DND-41 (cell line): Measurements from ENCODE around the gene HM13.
A peak's percentile ranks its signal among the peaks of the same experiment; 100 is the strongest.

Experiments
- ATAC-seq: fragments of 200-7000 bp; cut with Tn5 transposase; 3 replicates; pipeline ENCODE4 v1.9.1; 2021; ENCODE audit warnings: low read depth; ENCODE audit not compliant: insufficient read depth
- DNase-seq: peaks from one replicate; pipeline ENCODE4 v3.0.0-alpha.2; 2020
- H2AFZ ChIP-seq: 2 replicates; pipeline ENCODE4 v1.6.0; 2012; ENCODE audit warnings: low read depth, low read length
- H3K27ac ChIP-seq: 2 replicates; pipeline ENCODE4 v1.5.1; 2012; ENCODE audit warnings: low read length, inconsistent platforms
- H3K27me3 ChIP-seq: fragments of 200-600 bp; sonication (generic); 2 replicates; pipeline ENCODE4 v1.6.0; 2012; ENCODE audit warnings: low read length, mild to moderate bottlenecking, inconsistent platforms; ENCODE audit not compliant: insufficient read depth, poor library complexity
- H3K36me3 ChIP-seq: 2 replicates; pipeline ENCODE4 v1.5.1; 2012; ENCODE audit warnings: low read length, inconsistent platforms; ENCODE audit not compliant: insufficient read depth
- H3K4me1 ChIP-seq: 2 replicates; pipeline ENCODE4 v1.5.1; 2012; ENCODE audit warnings: mild to moderate bottlenecking, low read length; ENCODE audit not compliant: insufficient read depth
- H3K4me2 ChIP-seq: 2 replicates; pipeline ENCODE4 v1.6.0; 2012; ENCODE audit warnings: mild to moderate bottlenecking, moderate library complexity, low read length, inconsistent platforms; ENCODE audit not compliant: insufficient read depth
- H3K4me3 ChIP-seq, 2 experiments: fragments of 200-600 bp in 1 of 2; shearing (Covaris generic) in 1 of 2; 2 replicates each; pipeline ENCODE4 v1.5.1; 2012 to 2016; ENCODE audit warnings: inconsistent platforms in 2 of 2, low read length in 2 of 2, mild to moderate bottlenecking in 2 of 2, low read depth in 1 of 2, moderate library complexity in 1 of 2
- H3K79me2 ChIP-seq: 2 replicates; pipeline ENCODE4 v1.6.0; 2012; ENCODE audit warnings: low read length, inconsistent platforms; ENCODE audit not compliant: insufficient read depth
- H3K9ac ChIP-seq: 2 replicates; pipeline ENCODE4 v1.6.0; 2012; ENCODE audit warnings: low read depth, mild to moderate bottlenecking, inconsistent platforms, low read length, moderate library complexity
- H3K9me3 ChIP-seq: 2 replicates; pipeline ENCODE4 v1.5.1; 2012; ENCODE audit warnings: low read length, moderate library complexity, mild to moderate bottlenecking, inconsistent platforms; ENCODE audit not compliant: insufficient read depth, severe bottlenecking
- H4K20me1 ChIP-seq: 2 replicates; pipeline ENCODE4 v1.6.0; 2012; ENCODE audit warnings: low read length; ENCODE audit not compliant: insufficient read depth
- CTCF ChIP-seq: IDR thresholded peaks from 2 replicates; pipeline ENCODE4 v1.5.1; 2012; ENCODE audit warnings: borderline replicate concordance, low read length, moderate library complexity, mild to moderate bottlenecking; ENCODE audit not compliant: poor library complexity, severe bottlenecking; ENCODE audit errors: extremely low read depth
- EZH2 ChIP-seq: IDR thresholded peaks from 3 replicates; pipeline ENCODE4 v1.6.1; 2012; ENCODE audit warnings: borderline replicate concordance, low read depth, mild to moderate bottlenecking, moderate library complexity, low read length, inconsistent platforms; ENCODE audit not compliant: severe bottlenecking

HM13 gene

GRCh38 chr20:31547017-31547675, 32.9 kb downstream of the HM13 start:
- Histone ChIP-seq H3K4me3 (peak overlapping the region; percentile 44 to 72; a peak in 3 of 4 replicates), H3K79me2 (peaks cover 55% of the 10 kb centered on the region), H2AFZ (peak overlapping the region; percentile 73), H3K4me2 (peak overlapping the region; percentile 65), H3K36me3 (peaks cover 83% of the 10 kb centered on the region), H3K9ac (peak overlapping the region; percentile 59), H3K9me3 (no peaks in the 10 kb centered on the region), H3K27me3 (no peaks in the 10 kb centered on the region), H4K20me1 (peaks cover 8% of the 10 kb centered on the region), H3K4me1 (peaks cover 46% of the 10 kb centered on the region), H3K27ac (peak overlapping the region; percentile 88)
- TF ChIP-seq CTCF, result no peak
- TF ChIP-seq EZH2, result no peak
- ATAC-seq, result peak; percentile 50
- DNase-seq, result peak; percentile 88

GRCh38 chr20:31547720-31548298, 33.6 kb downstream of the HM13 start:
- H3K4me2 ChIP-seq, result peak overlapping the region; percentile 64
- DNase-seq, result no peak
- TF ChIP-seq EZH2 (no peak), CTCF (no peak)
- no peaks in the 10 kb centered on the region for H3K9me3 ChIP-seq
- peak overlapping the region; percentile 59 for H3K9ac ChIP-seq
- H3K4me3 ChIP-seq, result peak overlapping the region; percentile 37 to 72; a peak in 3 of 4 replicates
- H4K20me1 ChIP-seq, result peaks cover 5% of the 10 kb centered on the region; the same call in 1 of the 2 replicates
- no peak for ATAC-seq
- H2AFZ ChIP-seq, result peak overlapping the region; percentile 65; the same call in 1 of the 2 replicates
- peaks cover 55% of the 10 kb centered on the region for H3K79me2 ChIP-seq
- H3K27me3 ChIP-seq, result no peaks in the 10 kb centered on the region
- H3K36me3 ChIP-seq, result peaks cover 87% of the 10 kb centered on the region
- H3K27ac ChIP-seq, result peak overlapping the region; percentile 88
- peaks cover 39% of the 10 kb centered on the region for H3K4me1 ChIP-seq

GRCh38 chr20:31548820-31549512, 34.7 kb downstream of the HM13 start:
- Histone ChIP-seq H3K4me3 (peak overlapping the region in 1 of 2 experiments; percentile 72; a peak in 1 of 4 replicates), H3K27ac (no peak overlapping the region; the same call in 1 of the 2 replicates), H4K20me1 (peaks cover 4% of the 10 kb centered on the region; the same call in 1 of the 2 replicates), H3K9me3 (no peaks in the 10 kb centered on the region), H3K4me2 (peak overlapping the region; percentile 64), H3K27me3 (no peaks in the 10 kb centered on the region), H3K4me1 (peaks cover 28% of the 10 kb centered on the region), H3K9ac (peak overlapping the region; percentile 59), H2AFZ (no peak overlapping the region), H3K79me2 (peaks cover 53% of the 10 kb centered on the region), H3K36me3 (peaks cover 93% of the 10 kb centered on the region)
- TF ChIP-seq EZH2 (no peak), CTCF (no peak)
- no peak for DNase-seq
- ATAC-seq, result no peak
